SH-SY5Y (cell line): ENCODE results near the gene AKR1C2.

Source experiments
- GATA2 ChIP-seq: IDR thresholded peaks from 2 replicates; pipeline ENCODE4 v1.6.1; 2011; ENCODE audit warnings: mild to moderate bottlenecking, low read depth, low read length
- GATA3 ChIP-seq: IDR thresholded peaks from 2 replicates; pipeline ENCODE4 v1.6.1; 2011; ENCODE audit warnings: low read depth, mild to moderate bottlenecking, low read length, moderate library complexity

- TF ChIP-seq GATA3 (no peak), GATA2 (no peak)
Measured at GRCh38 chr10:4990217-4990616, 13.4 kb downstream of the AKR1C2 start.
